Midbrain (tissue), 1 donor: Measurements from ENCODE around the gene FAHD2A.
"Not testable (repeated sequence)": the region's sequence is repeated elsewhere in the genome, so short reads cannot be mapped to it uniquely, and the experiment has no call there.

Experiments
- DNase-seq: peaks from one replicate; lab custom pipeline; 2025; lab: John Stamatoyannopoulos, UW

Gene FAHD2A, protein sequence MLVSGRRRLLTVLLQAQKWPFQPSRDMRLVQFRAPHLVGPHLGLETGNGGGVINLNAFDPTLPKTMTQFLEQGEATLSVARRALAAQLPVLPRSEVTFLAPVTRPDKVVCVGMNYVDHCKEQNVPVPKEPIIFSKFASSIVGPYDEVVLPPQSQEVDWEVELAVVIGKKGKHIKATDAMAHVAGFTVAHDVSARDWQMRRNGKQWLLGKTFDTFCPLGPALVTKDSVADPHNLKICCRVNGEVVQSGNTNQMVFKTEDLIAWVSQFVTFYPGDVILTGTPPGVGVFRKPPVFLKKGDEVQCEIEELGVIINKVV

GRCh38 chr2:95402370-95403203, at the start of gene FAHD2A:
Gene FAHD2A, plus strand, starts transcription at chr2:95402708. Its CDS starts 2,851 bp downstream, at chr2:95405559.
- peak; percentile 94 for DNase-seq

GRCh38 chr2:95353055-95353575, 49.4 kb upstream of the FAHD2A start:
- no peak for DNase-seq

DNA sequence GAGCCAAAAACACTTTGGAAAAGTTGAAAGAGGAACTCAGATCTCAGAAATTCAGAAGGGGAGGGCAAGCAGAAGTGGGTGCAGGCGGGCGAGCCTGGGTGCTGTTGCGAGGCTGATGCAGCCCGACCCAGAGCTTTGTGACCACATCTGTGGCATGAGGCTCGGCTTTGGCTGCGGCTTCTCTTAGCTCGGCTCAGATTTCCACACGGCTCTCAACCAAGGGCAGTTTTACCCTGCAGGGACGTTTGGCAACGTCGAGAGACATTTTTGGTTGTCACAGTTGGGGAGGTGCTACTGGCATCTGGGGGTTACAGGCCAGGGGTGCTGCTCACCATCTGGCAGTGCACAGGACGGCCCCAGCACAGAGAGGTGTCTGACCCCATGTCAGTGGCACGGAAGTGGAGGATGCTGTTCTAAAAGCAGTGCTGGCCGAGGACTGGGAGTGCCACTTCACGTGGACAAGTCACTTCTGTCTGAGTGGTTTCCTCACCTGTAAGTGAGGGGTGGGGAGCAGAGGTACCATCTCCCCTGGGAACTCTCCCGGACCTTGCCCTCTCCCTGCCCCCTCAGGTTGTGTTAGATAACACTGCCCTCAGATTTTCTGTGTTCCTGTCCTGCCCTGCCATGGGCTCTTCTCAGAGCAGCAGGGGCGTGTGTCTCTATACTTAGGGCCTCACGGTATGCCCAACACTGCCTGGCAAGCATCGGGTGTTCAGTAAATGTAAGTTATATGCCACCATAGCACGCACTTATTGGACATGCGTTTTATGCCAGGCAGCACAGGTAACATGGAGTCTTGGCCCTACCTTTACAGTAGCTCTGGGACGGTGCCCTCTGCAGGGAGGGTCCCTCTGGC, 48.7 kb upstream of the FAHD2A start:
- DNase-seq, result no peak

- no peak for DNase-seq
Observed at GRCh38 chr2:95354469-95354901, 48.0 kb upstream of the FAHD2A start.

DNA sequence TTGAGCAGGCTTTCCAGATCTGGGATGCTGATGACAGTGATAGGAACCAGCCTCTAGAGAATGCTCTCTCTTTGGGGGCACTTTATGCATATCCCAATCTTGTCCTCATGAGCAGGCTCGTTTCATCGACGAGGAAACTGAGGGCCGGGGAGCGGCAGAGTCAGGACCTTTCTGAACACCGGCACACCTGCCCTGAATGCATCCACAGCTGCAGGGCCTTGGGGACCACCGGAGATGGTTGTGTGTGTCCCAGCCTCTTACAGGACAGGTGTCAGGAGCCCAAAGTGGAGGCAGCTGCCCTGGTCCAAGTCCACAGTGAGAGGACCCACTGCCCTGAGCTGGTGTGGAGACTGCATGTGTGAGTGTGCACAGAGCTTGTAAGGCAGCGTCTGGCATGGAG, 47.6 kb upstream of the FAHD2A start:
- no peak for DNase-seq

DNA sequence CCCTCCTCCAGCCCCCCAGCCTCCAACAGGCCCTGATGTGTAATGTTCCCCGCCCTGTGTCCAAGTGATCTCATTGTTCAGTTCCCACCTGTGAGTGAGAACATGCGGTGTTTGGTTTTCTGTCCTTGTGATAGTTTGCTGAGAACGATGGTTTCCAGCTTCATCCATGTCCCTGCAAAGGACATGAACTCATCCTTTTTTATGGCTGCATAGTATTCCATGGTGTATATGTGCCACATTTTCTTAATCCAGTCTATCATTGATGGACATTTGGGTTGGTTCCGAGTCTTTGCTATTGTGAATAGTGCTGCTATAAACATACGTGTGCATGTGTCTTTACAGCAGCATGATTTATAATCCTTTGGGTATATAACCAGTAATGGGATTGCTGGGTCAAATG, 47.0 kb upstream of the FAHD2A start:
- DNase-seq, result not testable (repeated sequence)

GRCh38 chr2:95356821-95357700, 45.4 kb upstream of the FAHD2A start:
- no peak for DNase-seq

DNA sequence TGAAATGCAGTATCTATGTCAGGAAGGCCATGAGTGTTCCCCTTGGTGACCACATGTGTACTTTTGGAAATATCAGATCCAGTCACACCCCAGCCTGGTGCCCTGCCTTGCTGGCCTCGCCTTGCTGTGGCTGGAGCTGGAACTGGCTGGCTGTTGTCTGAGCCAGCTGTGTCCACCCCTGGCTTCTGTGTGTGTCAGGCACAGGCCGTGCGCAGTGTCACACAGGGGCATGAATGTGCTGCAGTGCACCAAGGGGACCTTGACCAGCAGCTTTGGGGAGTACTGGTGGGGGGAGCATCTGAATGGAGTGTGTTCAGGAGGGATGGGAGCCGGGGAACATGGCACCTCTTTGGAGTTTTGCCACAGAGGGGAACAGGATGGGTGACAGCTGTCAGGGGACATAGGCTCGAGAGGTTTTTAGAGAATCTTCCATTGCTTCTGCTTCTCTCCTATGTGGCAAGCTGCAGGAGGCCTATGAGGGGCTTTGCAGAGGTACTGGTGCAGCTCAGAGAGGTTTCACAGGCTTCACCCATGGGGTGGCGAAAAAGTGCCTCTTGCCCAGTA, 44.7 kb upstream of the FAHD2A start:
- no peak for DNase-seq

- no peak for DNase-seq
Observed at GRCh38 chr2:95359031-95359430, 43.5 kb upstream of the FAHD2A start.

DNA sequence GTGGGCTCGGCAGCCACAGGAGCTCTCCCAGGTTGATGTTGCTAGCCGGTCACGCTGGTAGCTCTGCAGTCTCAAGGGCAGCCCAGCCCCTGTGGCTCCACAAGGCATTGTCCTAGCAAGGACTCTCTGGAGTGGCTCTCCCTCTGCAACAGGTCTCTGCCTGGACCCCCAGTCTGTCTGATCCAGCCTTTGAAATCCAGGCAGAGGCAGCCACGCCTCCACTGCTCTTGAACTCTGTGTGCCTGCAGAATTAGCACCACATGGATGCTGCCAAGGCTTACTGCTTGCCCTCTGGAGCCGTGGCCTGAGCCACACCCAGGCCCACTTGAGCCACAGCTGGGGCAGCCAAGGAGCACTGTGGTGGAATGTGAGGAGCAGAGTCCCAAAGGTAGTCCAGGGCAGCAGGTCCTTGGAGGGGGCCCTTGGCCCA, 43.0 kb upstream of the FAHD2A start:
- no peak for DNase-seq

DNA sequence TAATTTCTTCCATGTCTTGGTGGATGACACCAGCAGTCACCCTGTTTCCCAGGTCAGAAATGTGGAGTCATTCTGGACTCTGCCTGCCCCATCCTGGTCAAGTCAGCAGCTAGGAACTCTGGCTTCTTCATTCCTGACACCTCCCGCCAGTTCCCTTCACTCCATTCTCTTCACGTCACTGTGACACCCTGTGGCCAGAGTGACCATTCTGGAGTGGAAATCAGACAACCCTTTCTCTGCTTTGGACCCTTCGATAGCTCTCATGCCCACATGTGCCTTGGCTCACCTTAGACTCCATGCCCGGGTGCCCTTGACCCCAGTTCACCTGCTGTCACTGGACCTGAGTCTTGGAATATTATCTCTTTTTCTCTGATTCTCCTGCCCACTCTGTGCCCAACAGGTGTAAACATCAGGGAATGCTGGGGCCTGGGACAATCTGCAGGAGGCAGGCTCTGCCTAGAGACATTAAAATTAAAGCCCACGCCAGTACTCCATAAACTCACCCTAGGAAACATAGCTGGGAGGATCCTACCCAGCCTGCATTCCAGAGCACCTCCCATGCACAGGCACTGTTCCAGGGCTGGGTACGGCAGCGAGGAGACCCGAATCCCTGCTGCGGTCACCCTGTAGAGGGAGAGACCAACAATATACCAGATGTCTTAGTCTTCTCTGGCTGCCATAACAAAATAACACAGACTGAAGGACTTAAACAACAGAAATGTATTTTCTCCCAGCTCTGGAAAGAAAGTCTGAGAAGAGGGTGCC, 41.1 kb upstream of the FAHD2A start:
- no peak for DNase-seq

GRCh38 chr2:95362486-95362885, 40.0 kb upstream of the FAHD2A start:
- no peak for DNase-seq

DNA sequence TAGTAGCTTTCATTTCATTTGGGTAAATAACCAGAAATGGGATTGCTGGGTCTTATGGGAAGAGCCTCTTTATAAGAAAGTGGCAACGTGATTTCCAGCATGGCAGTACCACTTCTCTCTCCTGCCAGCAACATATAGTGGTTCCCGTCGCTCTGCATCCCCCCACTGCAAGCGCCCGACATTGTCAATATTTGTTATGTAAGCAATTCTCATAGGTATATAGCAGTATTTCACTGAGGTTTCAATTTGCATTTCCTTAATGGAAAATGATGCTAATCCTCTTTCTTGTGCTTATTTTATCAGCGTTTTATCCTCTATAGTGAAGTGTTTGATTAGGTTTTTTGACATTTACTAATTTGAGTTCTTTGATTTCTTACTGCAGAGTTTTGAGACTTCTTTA, 36.0 kb upstream of the FAHD2A start:
- DNase-seq, result no peak

DNA sequence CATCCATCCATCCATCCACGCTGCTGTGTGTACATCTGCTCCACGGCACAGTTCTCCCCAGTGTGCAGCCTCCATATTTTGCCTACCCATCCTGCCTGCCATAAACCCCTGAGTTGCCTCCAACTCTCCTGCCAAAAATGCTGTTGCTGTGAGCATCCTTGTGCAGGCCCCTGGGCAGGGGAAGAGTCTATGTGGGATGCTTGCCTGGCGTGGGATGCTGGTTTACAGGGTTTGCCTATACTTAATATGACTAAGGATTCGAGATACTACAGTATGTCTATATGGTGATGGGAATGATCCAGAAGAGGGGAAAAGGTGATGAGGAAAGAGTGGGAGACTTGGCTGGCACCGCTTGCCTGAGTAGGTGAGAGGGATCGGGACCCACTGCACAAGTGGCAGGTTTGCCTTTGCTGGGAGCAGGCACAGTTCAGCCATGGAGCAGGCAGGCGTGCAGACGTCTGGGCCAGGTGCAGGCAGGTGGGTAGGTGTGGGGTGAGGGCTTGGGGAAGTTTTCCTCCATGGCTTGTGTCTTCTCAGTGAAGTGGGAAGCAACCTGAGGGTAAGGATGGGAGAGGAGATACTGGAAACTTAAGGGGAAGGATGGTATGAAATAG, 30.2 kb upstream of the FAHD2A start:
- no peak for DNase-seq

- DNase-seq, result no peak
Observed at GRCh38 chr2:95372845-95373244, 29.7 kb upstream of the FAHD2A start.

DNA sequence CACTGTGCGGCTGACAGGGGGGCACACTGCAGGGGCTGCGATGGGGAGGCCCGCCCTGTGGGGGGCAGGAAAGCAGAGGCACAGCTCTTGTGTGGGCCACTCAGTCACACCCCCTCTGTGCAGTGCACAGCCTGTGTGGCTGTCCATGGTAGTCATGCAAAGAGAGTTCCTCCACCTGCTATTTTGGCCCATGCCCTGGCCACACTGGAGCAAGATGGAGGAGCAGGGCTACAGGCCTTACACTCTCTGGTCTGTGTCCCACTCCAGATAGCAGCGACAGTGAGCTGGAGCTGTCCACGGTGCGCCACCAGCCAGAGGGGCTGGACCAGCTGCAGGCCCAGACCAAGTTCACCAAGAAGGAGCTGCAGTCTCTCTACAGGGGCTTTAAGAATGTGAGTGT, 28.5 kb upstream of the FAHD2A start:
- no peak for DNase-seq

GRCh38 chr2:95374451-95374920, 28.0 kb upstream of the FAHD2A start:
- no peak for DNase-seq

DNA sequence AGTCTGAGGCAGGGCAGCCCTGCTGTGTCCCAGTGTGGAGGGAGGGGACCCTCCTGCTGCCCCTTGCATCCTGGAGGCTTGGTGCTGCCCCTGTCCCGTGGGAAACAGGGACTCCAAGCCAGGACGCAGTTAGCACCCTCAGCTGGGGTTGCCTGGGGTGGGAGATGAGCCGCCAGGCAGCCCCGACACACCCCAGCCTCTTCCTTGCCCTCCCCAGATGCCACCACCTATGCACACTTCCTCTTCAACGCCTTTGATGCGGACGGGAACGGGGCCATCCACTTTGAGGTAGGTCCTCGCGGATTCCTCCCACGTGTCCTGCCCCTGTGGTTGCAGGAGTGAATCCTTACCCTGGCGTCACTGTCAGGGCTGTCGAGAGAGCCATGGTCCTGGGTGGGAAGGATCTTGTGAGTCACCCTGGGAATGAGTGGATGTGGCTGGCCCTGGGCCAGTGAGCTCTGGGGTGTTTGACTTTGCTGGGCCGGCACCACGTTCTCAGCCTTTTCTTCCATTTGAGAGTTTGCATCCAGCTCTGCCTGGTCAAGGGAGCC, 27.5 kb upstream of the FAHD2A start:
- DNase-seq, result no peak

- no peak for DNase-seq
Observed at GRCh38 chr2:95375532-95376150, 26.9 kb upstream of the FAHD2A start.
